Spinal cord (tissue), 10 donors: Measurements from ENCODE around the gene PRSS56. TPM values are rescaled to one million over a fixed set of nuclear protein-coding genes. Genes with fewer than 3 reads are reported as not detected.

ENCODE experiments used
- DNase-seq, 6 donors: peaks; one replicate each; pipeline versions ENCODE4 v3.0.0 to v3.0.0-alpha.2; 2013 to 2015; ENCODE audit warnings: low spot score in 6 of 6, low read depth in 4 of 6
- H3K27ac ChIP-seq: one replicate; pipeline ENCODE4 v1.5.1; 2013; ENCODE audit warnings: low read depth, low read length, control low read depth
- H3K27me3 ChIP-seq: one replicate; pipeline ENCODE4 v1.6.1; 2013; ENCODE audit warnings: low read length; ENCODE audit not compliant: control insufficient read depth, insufficient read depth
- H3K36me3 ChIP-seq: one replicate; pipeline ENCODE4 v1.6.1; 2013; ENCODE audit warnings: low read length; ENCODE audit not compliant: control insufficient read depth, insufficient read depth
- H3K4me1 ChIP-seq: one replicate; pipeline ENCODE4 v1.6.1; 2013; ENCODE audit warnings: low read length; ENCODE audit not compliant: control insufficient read depth, insufficient read depth
- H3K4me3 ChIP-seq: one replicate; pipeline ENCODE4 v1.5.1; 2013; ENCODE audit warnings: low read depth, low read length, control low read depth
- H3K9me3 ChIP-seq: one replicate; pipeline ENCODE4 v1.6.1; 2013; ENCODE audit warnings: low read length; ENCODE audit not compliant: control insufficient read depth, insufficient read depth
- WGBS: methylation state at CpG from one replicate; pipeline ENCODE4 v1.1.5; 2013; ENCODE audit warnings: missing lambda C conversion rate; ENCODE audit not compliant: insufficient coverage; 5-methylcytosine and 5-hydroxymethylcytosine counted together
- polyA plus RNA-seq, 2 donors: library from polyadenylated mRNA; unstranded; fragments of 120-200 nt; gene quantifications; one replicate each; pipeline ENCODE4 v1.2.1, GENCODE V29; 2013; ENCODE audit not compliant: insufficient read length in 2 of 2
- total RNA-seq, 2 donors: library from RNA; depleted of rRNA in 1 of 2; stranded (reverse); fragments of 120-200 nt in 1 of 2; fragments of >200 nt in 1 of 2; gene quantifications; one replicate each; pipeline versions ENCODE4 v1.2.3 to v1.2.4, GENCODE V29; 2013 to 2014
- donor health status: healthy.

PRSS56 gene
- total and polyA plus RNA-seq, 4 donors = 0.89 to 5.8 (median 3.1) TPM

- peak in 1 of 6 donors; percentile 85 for DNase-seq
- H3K4me3 ChIP-seq = no peak overlapping the region
- 4% methylated on average over 13 of the region's 21 CpGs for WGBS
- no peak overlapping the region for H3K27ac ChIP-seq
- H3K36me3 ChIP-seq = no peaks in the 10 kb centered on the region
- peaks cover 42% of the 10 kb centered on the region for H3K4me1 ChIP-seq
- no peaks in the 10 kb centered on the region for H3K9me3 ChIP-seq
- peaks cover 20% of the 10 kb centered on the region for H3K27me3 ChIP-seq
These were observed 17.7 kb upstream of the PRSS56 start for GRCh38 chr2:232502511-232502910.

DNA sequence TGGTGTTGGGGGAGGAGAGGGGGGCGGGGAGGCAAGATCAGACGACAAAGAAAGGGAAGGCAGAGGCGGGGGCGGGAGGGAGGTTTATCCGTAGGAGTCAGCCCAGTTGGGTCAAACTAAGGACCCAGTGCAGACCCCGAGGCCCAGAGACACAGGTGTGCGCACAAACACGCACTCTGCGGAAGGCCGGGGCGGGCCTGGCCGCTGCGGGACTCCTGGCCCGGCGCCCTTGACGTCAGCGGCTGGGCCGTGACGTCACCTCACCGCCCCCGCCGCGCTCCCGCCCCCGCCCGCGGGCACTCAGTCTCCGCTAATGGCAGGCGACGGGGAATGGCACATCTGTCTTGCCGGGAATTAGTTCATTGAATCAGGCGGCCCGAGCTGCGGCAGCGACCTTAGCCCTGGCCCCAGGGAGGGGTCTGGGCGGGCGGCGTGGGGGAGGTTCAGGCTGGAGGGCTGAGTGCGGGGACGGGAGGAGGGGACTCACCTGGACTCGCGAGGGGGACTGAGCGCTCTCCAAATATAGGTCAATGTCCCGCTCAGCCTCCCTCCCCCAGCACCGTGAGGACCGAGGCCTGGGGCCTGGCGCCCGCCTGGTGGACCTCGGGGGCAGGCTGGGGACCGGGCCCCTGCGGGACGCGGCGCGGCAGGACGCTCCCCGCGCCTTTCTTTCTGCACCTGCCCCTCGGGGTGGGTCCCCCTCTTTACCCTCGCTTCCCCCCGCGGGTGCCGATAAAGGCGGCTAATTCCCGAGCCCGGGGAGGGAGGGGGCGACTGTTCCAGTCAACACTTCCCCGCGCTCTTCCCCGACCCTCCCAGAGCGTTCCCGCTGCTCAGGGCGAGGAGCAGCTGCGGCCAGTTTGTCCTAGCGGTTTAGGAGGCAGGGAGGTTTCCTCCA is 17.0 kb upstream of the PRSS56 start:
- H3K36me3 ChIP-seq = no peaks in the 10 kb centered on the region
- under 1% methylated on average over 56 of the region's 75 CpGs for WGBS
- peaks cover 47% of the 10 kb centered on the region for H3K4me1 ChIP-seq
- no peaks in the 10 kb centered on the region for H3K9me3 ChIP-seq
- H3K4me3 ChIP-seq = peak overlapping the region; percentile 42
- peaks cover 20% of the 10 kb centered on the region for H3K27me3 ChIP-seq
- DNase-seq = peak in 3 of 6 donors; percentile 33 to 86 (median 77)
- H3K27ac ChIP-seq = no peak overlapping the region

DNA sequence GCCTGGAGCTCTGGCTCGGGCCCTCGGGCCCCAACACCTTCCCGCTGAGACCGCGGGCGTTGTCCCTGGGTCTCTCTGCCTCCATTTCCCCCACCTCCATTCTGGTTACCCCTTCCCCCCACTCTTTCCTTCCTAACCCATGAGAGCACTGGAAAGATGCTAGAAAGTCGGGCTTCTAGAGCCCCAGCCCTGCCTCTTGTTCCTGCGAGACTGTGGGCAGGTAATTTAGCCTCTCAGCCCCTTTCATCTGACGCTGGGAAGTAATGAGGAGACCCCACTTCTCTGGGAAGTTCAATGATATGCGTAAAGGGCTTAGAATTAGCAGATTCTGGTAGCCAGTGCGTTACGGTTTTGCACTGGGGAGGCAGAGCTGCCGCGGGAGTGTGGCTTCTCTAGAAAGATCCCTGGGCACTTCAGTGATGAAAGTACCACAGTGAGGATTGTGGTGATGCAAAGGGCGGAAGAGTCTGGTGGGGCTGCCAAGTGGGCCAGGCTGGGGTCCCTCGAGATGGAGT is 16.3 kb upstream of the PRSS56 start:
- DNase-seq = peak in 1 of 6 donors; percentile 31
- H3K36me3 ChIP-seq = no peaks in the 10 kb centered on the region
- 15% methylated on average over 15 of the region's 16 CpGs for WGBS
- peaks cover 47% of the 10 kb centered on the region for H3K4me1 ChIP-seq
- H3K4me3 ChIP-seq = peak overlapping the region; percentile 42
- peaks cover 20% of the 10 kb centered on the region for H3K27me3 ChIP-seq
- no peak overlapping the region for H3K27ac ChIP-seq
- H3K9me3 ChIP-seq = no peaks in the 10 kb centered on the region

- WGBS = 63% methylated on average over 1 of the region's 2 CpGs
- Histone ChIP-seq H3K4me3 (no peak overlapping the region), H3K27ac (no peak overlapping the region), H3K36me3 (no peaks in the 10 kb centered on the region), H3K9me3 (no peaks in the 10 kb centered on the region), H3K27me3 (peaks cover 20% of the 10 kb centered on the region), H3K4me1 (peaks cover 47% of the 10 kb centered on the region)
- DNase-seq = peak in 2 of 6 donors; percentile 53 to 93
These were observed 15.8 kb upstream of the PRSS56 start for GRCh38 chr2:232504438-232504837.

- Histone ChIP-seq H3K4me3 (no peak overlapping the region), H3K27me3 (peaks cover 20% of the 10 kb centered on the region), H3K9me3 (no peaks in the 10 kb centered on the region), H3K4me1 (peaks cover 48% of the 10 kb centered on the region), H3K36me3 (no peaks in the 10 kb centered on the region), H3K27ac (no peak overlapping the region)
- DNase-seq = peak in 1 of 6 donors; percentile 74
- 25% methylated on average over 10 of the region's 10 CpGs for WGBS
These were observed 14.3 kb upstream of the PRSS56 start for GRCh38 chr2:232505856-232506255.

GRCh38 chr2:232506709-232507108 is 13.5 kb upstream of the PRSS56 start:
- Histone ChIP-seq H3K9me3 (no peaks in the 10 kb centered on the region), H3K4me1 (peaks cover 48% of the 10 kb centered on the region), H3K27me3 (peaks cover 20% of the 10 kb centered on the region), H3K27ac (no peak overlapping the region), H3K4me3 (no peak overlapping the region), H3K36me3 (no peaks in the 10 kb centered on the region)
- 68% methylated on average over 3 of the region's 4 CpGs for WGBS
- no peak for DNase-seq

GRCh38 chr2:232508251-232508650 is 11.9 kb upstream of the PRSS56 start:
- no peaks in the 10 kb centered on the region for H3K36me3 ChIP-seq
- peaks cover 18% of the 10 kb centered on the region for H3K27me3 ChIP-seq
- no peaks in the 10 kb centered on the region for H3K9me3 ChIP-seq
- WGBS = 69% methylated on average over 4 of the region's 7 CpGs
- H3K27ac ChIP-seq = no peak overlapping the region
- DNase-seq = no peak
- peaks cover 52% of the 10 kb centered on the region for H3K4me1 ChIP-seq
- no peak overlapping the region for H3K4me3 ChIP-seq

- Histone ChIP-seq H3K36me3 (no peaks in the 10 kb centered on the region), H3K9me3 (no peaks in the 10 kb centered on the region), H3K27ac (no peak overlapping the region), H3K27me3 (no peaks in the 10 kb centered on the region), H3K4me3 (no peak overlapping the region), H3K4me1 (peaks cover 35% of the 10 kb centered on the region)
- WGBS = 38% methylated on average over 11 of the region's 11 CpGs
- DNase-seq = peak in 2 of 6 donors; percentile 48 to 74
These were observed 8.8 kb upstream of the PRSS56 start for GRCh38 chr2:232511336-232511890.

GRCh38 chr2:232512602-232513001 is 7.6 kb upstream of the PRSS56 start:
- no peak overlapping the region for H3K4me3 ChIP-seq
- peak in 4 of 6 donors; percentile 43 to 97 (median 66) for DNase-seq
- H3K4me1 ChIP-seq = peaks cover 30% of the 10 kb centered on the region
- no peaks in the 10 kb centered on the region for H3K27me3 ChIP-seq
- 45% methylated on average over 8 of the region's 10 CpGs for WGBS
- no peaks in the 10 kb centered on the region for H3K9me3 ChIP-seq
- no peaks in the 10 kb centered on the region for H3K36me3 ChIP-seq
- H3K27ac ChIP-seq = no peak overlapping the region
